ENCODE data around the gene TK1.

GRCh38 chr17:78138204-78139060 lies 48.4 kb downstream of the TK1 start:
- TF ChIP-seq, protein P1, sequence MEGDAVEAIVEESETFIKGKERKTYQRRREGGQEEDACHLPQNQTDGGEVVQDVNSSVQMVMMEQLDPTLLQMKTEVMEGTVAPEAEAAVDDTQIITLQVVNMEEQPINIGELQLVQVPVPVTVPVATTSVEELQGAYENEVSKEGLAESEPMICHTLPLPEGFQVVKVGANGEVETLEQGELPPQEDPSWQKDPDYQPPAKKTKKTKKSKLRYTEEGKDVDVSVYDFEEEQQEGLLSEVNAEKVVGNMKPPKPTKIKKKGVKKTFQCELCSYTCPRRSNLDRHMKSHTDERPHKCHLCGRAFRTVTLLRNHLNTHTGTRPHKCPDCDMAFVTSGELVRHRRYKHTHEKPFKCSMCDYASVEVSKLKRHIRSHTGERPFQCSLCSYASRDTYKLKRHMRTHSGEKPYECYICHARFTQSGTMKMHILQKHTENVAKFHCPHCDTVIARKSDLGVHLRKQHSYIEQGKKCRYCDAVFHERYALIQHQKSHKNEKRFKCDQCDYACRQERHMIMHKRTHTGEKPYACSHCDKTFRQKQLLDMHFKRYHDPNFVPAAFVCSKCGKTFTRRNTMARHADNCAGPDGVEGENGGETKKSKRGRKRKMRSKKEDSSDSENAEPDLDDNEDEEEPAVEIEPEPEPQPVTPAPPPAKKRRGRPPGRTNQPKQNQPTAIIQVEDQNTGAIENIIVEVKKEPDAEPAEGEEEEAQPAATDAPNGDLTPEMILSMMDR (IDR thresholded peaks at IDR 0.05; ENCODE audit: borderline replicate concordance, extremely low read depth, low read length, poor library complexity, severe bottlenecking), result no peak
- TF ChIP-seq EZH2 (IDR thresholded peaks at IDR 0.05; ENCODE audit: borderline replicate concordance, low read depth, low read length, severe bottlenecking), result no peak

Data from DND-41 (cell line).